HepG2 (cell line): ENCODE measurements around the gene ZNF155. TPM values are rescaled to one million over a fixed set of nuclear protein-coding genes. Genes with fewer than 3 reads are reported as not detected.

ENCODE experiments used
- ATAC-seq: fragments of 200-7000 bp; cut with Tn5 transposase; 3 replicates; pipeline ENCODE4 v1.9.1; 2020; ENCODE audit warnings: mild to moderate bottlenecking, moderate library complexity
- BruUV-seq: library from RNA; stranded (reverse); fragments of 400-500 nt; replicated peaks from 2 replicates; lab custom pipeline; 2021; lab: Mats Ljungman, UMichigan
- CTCF ChIA-PET: fragments of 300-600 bp; formaldehyde crosslinking; extraction: SDS; loops from one replicate; lab custom pipeline; 2021; ENCODE audit warnings: low total read pairs, inconsistent platforms, low intra/inter-chr PET ratio; lab: Yijun Ruan, JAX
- POLR2A ChIA-PET: fragments of 350-600 bp; sonication (Branson Sonifier 250); formaldehyde crosslinking; loops from one replicate; lab custom pipeline; 2020; ENCODE audit warnings: antibody characterized with exemption, inconsistent platforms; lab: Yijun Ruan, JAX
- DNase-seq: peaks from one replicate; pipeline ENCODE4 v3.0.0-alpha.2; 2015; ENCODE audit warnings: low spot score
- FAIRE-seq: peaks from 3 replicates; lab custom pipeline; 2011; peaks lifted over from hg19 to GRCh38; lab: Jason Lieb, UNC
- H2AFZ ChIP-seq: one replicate; pipeline ENCODE4 v1.6.1; 2011; ENCODE audit warnings: low read length, inconsistent platforms
- H3K27ac ChIP-seq: fragments of 300-600 bp; 3 replicates; pipeline ENCODE4 v1.8.0; 2011; ENCODE audit warnings: mixed run types, mild to moderate bottlenecking, mixed read lengths, low read length, inconsistent platforms; ENCODE audit not compliant: insufficient read depth; ENCODE audit errors: extremely low read length
- H3K27me3 ChIP-seq, 2 experiments: fragments of 200-600 bp in 1 of 2; 2 replicates in 1 of 2; 3 replicates in 1 of 2; pipeline versions ENCODE4 v1.6.0 to v1.8.0; 2011; ENCODE audit warnings: low read length in 2 of 2, mild to moderate bottlenecking in 2 of 2, moderate library complexity in 2 of 2, inconsistent platforms in 1 of 2; ENCODE audit not compliant: insufficient read depth in 2 of 2, control insufficient read depth in 1 of 2
- H3K36me3 ChIP-seq, 2 experiments: fragments of 200-600 bp in 1 of 2; replicated peaks in 1 of 2; 2 replicates in 1 of 2; 3 replicates in 1 of 2; pipeline versions ENCODE4 v1.5.1 to v1.8.0; 2011; ENCODE audit warnings: low read length in 2 of 2, inconsistent platforms in 1 of 2; ENCODE audit not compliant: insufficient read depth in 2 of 2, control insufficient read depth in 1 of 2
- H3K4me1 ChIP-seq: 2 replicates; pipeline ENCODE4 v1.5.1; 2012; ENCODE audit warnings: low read length, inconsistent platforms; ENCODE audit not compliant: insufficient read depth
- H3K4me2 ChIP-seq: 2 replicates; pipeline ENCODE4 v1.6.0; 2011; ENCODE audit warnings: low read depth, low read length, inconsistent platforms
- H3K4me3 ChIP-seq, 3 experiments: fragments of 200-600 bp in 1 of 3; sonication (generic), shearing (Covaris generic) in 1 of 3; replicated peaks in 1 of 3; 2 replicates each; pipeline ENCODE4 v1.5.1; 2011 to 2016; ENCODE audit warnings: low read length in 3 of 3, inconsistent platforms in 2 of 3, low read depth in 2 of 3, mild to moderate bottlenecking in 2 of 3, control low read depth in 1 of 3, mixed read lengths in 1 of 3; ENCODE audit not compliant: insufficient read depth in 1 of 3
- H3K79me2 ChIP-seq: one replicate; pipeline ENCODE4 v1.6.1; 2011; ENCODE audit warnings: low read length, inconsistent platforms; ENCODE audit not compliant: insufficient read depth
- H3K9ac ChIP-seq: 2 replicates; pipeline ENCODE4 v1.6.0; 2011; ENCODE audit warnings: mild to moderate bottlenecking, low read depth, low read length, inconsistent platforms; ENCODE audit not compliant: insufficient read depth
- H3K9me3 ChIP-seq: 2 replicates; pipeline ENCODE4 v1.5.1; 2012; ENCODE audit warnings: mild to moderate bottlenecking, low read length
- H4K20me1 ChIP-seq: 2 replicates; pipeline ENCODE4 v1.6.0; 2011; ENCODE audit warnings: inconsistent platforms, mild to moderate bottlenecking, low read length, moderate library complexity; ENCODE audit not compliant: insufficient read depth
- ATF7 ChIP-seq, 2 experiments: fragments of 450-650 bp in 1 of 2; sonication (generic) in 1 of 2; formaldehyde crosslinking in 1 of 2; IDR thresholded peaks; 2 replicates each; pipeline versions ENCODE4 v1.4.0 to v1.6.1; 2016 to 2020; ENCODE audit warnings: antibody characterized with exemption in 1 of 2, mild to moderate bottlenecking in 1 of 2, missing genetic modification reagents in 1 of 2
- CBX1 ChIP-seq: IDR thresholded peaks from one replicate; pipeline ENCODE4 v1.6.1; 2016; ENCODE audit warnings: antibody characterized with exemption, low read depth
- CENPBD1 ChIP-seq: sonication (generic); formaldehyde crosslinking; IDR thresholded peaks from 2 replicates; pipeline ENCODE4 v1.8.0; 2022; ENCODE audit warnings: missing genetic modification reagents, low read depth, mild to moderate bottlenecking, borderline replicate concordance
- CSRNP2 ChIP-seq: sonication (generic); formaldehyde crosslinking; conservative IDR thresholded peaks from 2 replicates; pipeline ENCODE4 v1.8.0; 2022; ENCODE audit warnings: low read depth, missing genetic modification reagents
- FOSL2 ChIP-seq: sonication (generic); formaldehyde crosslinking; IDR thresholded peaks from 2 replicates; pipeline ENCODE4 v1.4.0; 2020; ENCODE audit warnings: missing genetic modification reagents
- KLF9 ChIP-seq: IDR thresholded peaks from 2 replicates; pipeline ENCODE4 v1.6.1; 2016; ENCODE audit warnings: low read depth
- MTA1 ChIP-seq: sonication (generic); formaldehyde crosslinking; IDR thresholded peaks from 2 replicates; pipeline ENCODE4 v1.4.0; 2020; ENCODE audit warnings: missing genetic modification reagents, mild to moderate bottlenecking, borderline replicate concordance
- NR2F6 ChIP-seq, 2 experiments: IDR thresholded peaks; 2 replicates each; pipeline ENCODE4 v1.6.1; 2016; ENCODE audit warnings: antibody characterized with exemption in 1 of 2, mild to moderate bottlenecking in 1 of 2
- NR3C1 ChIP-seq: sonication (generic); formaldehyde crosslinking; IDR thresholded peaks from 2 replicates; pipeline ENCODE4 v1.4.0; 2020; ENCODE audit warnings: missing genetic modification reagents
- ZNF75D ChIP-seq: sonication (generic); formaldehyde crosslinking; IDR thresholded peaks from 2 replicates; pipeline ENCODE4 v1.8.1; 2023; ENCODE audit warnings: missing genetic modification reagents, mild to moderate bottlenecking, borderline replicate concordance
- ZSCAN12 ChIP-seq: sonication (generic); formaldehyde crosslinking; IDR thresholded peaks from 2 replicates; pipeline ENCODE4 v1.9.0; 2021; ENCODE audit warnings: mild to moderate bottlenecking, missing genetic modification reagents
- WGBS: methylation state at CpG from one replicate; pipeline ENCODE4 v1.1.6; 2017; ENCODE audit warnings: low lambda C conversion rate; 5-methylcytosine and 5-hydroxymethylcytosine counted together
- in situ Hi-C: cut with HindIII; loops from 2 replicates; pipeline ENCODE4 v1.10.0; 2017; ENCODE audit warnings: low pct_unique_long_range_greater_than_20kb; ENCODE audit not compliant: extremely low pct_ligation_motif_present
- intact Hi-C: fragments of 100-400 bp; cut with micrococcal nuclease; formaldehyde crosslinking; loops from one replicate; pipeline ENCODE4 v1.10.0; 2022; ENCODE audit not compliant: unreplicated experiment
- polyA plus RNA-seq, 8 experiments: library from polyadenylated mRNA; depleted of rRNA in 3 of 8; stranded (reverse) in 7 of 8; unstranded in 1 of 8; fragments of >200 nt; fragmentation: Illumina TruSeq in 4 of 8; extraction: Trizol in 4 of 8; gene quantifications; 2 replicates each; pipeline versions ENCODE4 v1.2.1 to v1.2.3, GENCODE V29; 2011 to 2016; ENCODE audit warnings: low read depth in 4 of 8, missing spikeins in 1 of 8, mixed read lengths in 1 of 8; ENCODE audit not compliant: insufficient read depth in 1 of 8
- total RNA-seq, 5 experiments: library from RNA; depleted of rRNA; stranded (reverse); fragments of >200 nt; fragmentation: Illumina TruSeq; extraction: Trizol; gene quantifications; 2 replicates each; pipeline ENCODE4 v1.2.3, GENCODE V29; 2016; ENCODE audit warnings: low read depth in 1 of 5

The ZNF155 gene
- total and polyA plus RNA-seq, 2 of the 13 experiments (the other 11 are each of a cell fraction or from before 2014, with no cell fraction given) = 2.5 to 3.6 TPM

GRCh38 chr19:43976732-43977131 lies 7.3 kb upstream of the ZNF155 start:
- CTCF ChIA-PET = no interaction called here
- H3K27ac ChIP-seq = no peak overlapping the region
- no peaks in the 10 kb centered on the region for H3K79me2 ChIP-seq
- intact Hi-C loops (no loop called here), in situ Hi-C loops (no loop called here)
- H3K4me2 ChIP-seq = no peak overlapping the region
- 54% methylated on average over 1 of the region's 1 CpG for WGBS
- H4K20me1 ChIP-seq = no peaks in the 10 kb centered on the region
- H3K4me3 ChIP-seq = no peak overlapping the region
- H3K36me3 ChIP-seq = no peaks in the 10 kb centered on the region
- ATAC-seq = no peak
- no peak for FAIRE-seq
- no peaks in the 10 kb centered on the region for H3K4me1 ChIP-seq
- H3K9me3 ChIP-seq = peaks cover 45% of the 10 kb centered on the region
- no peaks in the 10 kb centered on the region for H3K27me3 ChIP-seq
- POLR2A ChIA-PET = no interaction called here
- H2AFZ ChIP-seq = no peak overlapping the region
- TF ChIP-seq ATF7 (IDR thresholded peaks at IDR 0.05) = peak; percentile 58
- TF ChIP-seq ATF7 (CRISPR knock-in tag; IDR thresholded peaks at IDR 0.05) = no peak
- TF ChIP-seq FOSL2 (CRISPR knock-in tag) = no peak
- TF ChIP-seq, all 625 proteins: peak for 1
- no peak for DNase-seq
- no TSS peak for BruUV-seq
- no peak overlapping the region for H3K9ac ChIP-seq

GRCh38 chr19:43983544-43983911 lies 460 bp upstream of the ZNF155 start:
- H4K20me1 ChIP-seq = no peaks in the 10 kb centered on the region
- WGBS = 63% methylated on average over 2 of the region's 2 CpGs
- peak overlapping the region; percentile 67 to 79 (median 78) for H3K4me3 ChIP-seq
- in situ Hi-C loops (no loop called here), intact Hi-C loops (loop anchor here (10.0 kb wide), 1 partner anchor 111 kb away; the partner anchor contains the start of gene ZNF224)
- no peaks in the 10 kb centered on the region; a peak in 1 of 5 replicates for H3K27me3 ChIP-seq
- H2AFZ ChIP-seq = peak overlapping the region; percentile 85
- ATAC-seq = no peak
- FAIRE-seq = no peak
- ChIA-PET POLR2A (no interaction called here), CTCF (no interaction called here)
- H3K9ac ChIP-seq = peak overlapping the region; percentile 73; the same call in 1 of the 2 replicates
- TF ChIP-seq NR3C1 (CRISPR knock-in tag) (no peak), ZNF75D (CRISPR knock-in tag) (no peak), CSRNP2 (no peak), MTA1 (CRISPR knock-in tag) (no peak), CBX1 (no peak), CENPBD1 (no peak), NR2F6 (IDR thresholded peaks at IDR 0.05) (no peak), NR2F6 (CRISPR knock-in tag; IDR thresholded peaks at IDR 0.05) (no peak), ZSCAN12 (CRISPR knock-in tag) (no peak), KLF9 (CRISPR knock-in tag) (no peak)
- no peak overlapping the region for H3K27ac ChIP-seq
- H3K9me3 ChIP-seq = no peaks in the 10 kb centered on the region
- no peak for DNase-seq
- no TSS peak for BruUV-seq
- H3K79me2 ChIP-seq = no peaks in the 10 kb centered on the region
- peak overlapping the region; percentile 68 for H3K4me2 ChIP-seq
- no peaks in the 10 kb centered on the region for H3K36me3 ChIP-seq
- no peaks in the 10 kb centered on the region for H3K4me1 ChIP-seq
